Measurements from ENCODE around the gene RALGPS2. TPM values are rescaled to one million over a fixed set of nuclear protein-coding genes. Genes with fewer than 3 reads are reported as not detected.

The RALGPS2 gene
- total and polyA plus RNA-seq, 2 experiments from 2014 or later: 8.1 to 31.2 TPM

- no peaks in the 10 kb centered on the region; the same call in none of the 2 replicates for H3K36me3 ChIP-seq (ENCODE audit: insufficient read depth)
- no peak overlapping the region for H3K4me3 ChIP-seq
- no peaks in the 10 kb centered on the region for H3K4me1 ChIP-seq (ENCODE audit: insufficient read depth)
- Mint-ChIP-seq H3K36me3 (ENCODE audit: low read depth) (peaks cover 25% of the 10 kb centered on the region), H3K27me3 (ENCODE audit: insufficient read depth, low read depth, poor library complexity) (no peaks in the 10 kb centered on the region), H3K9me3 (peaks cover 2% of the 10 kb centered on the region; the same call in 1 of the 3 replicates), H3K4me3 (no peak overlapping the region), H3K4me1 (no peaks in the 10 kb centered on the region), H3K27ac (no peak overlapping the region)
- no peak overlapping the region for H3K27ac ChIP-seq (ENCODE audit: low read depth)
- H3K79me2 ChIP-seq (replicated peaks; ENCODE audit: insufficient read depth): no peaks in the 10 kb centered on the region
- ATAC-seq (no peak), DNase-seq (ENCODE audit: low spot score) (no peak)
- no peaks in the 10 kb centered on the region for H3K27me3 ChIP-seq (ENCODE audit: insufficient read depth)
- TF ChIP-seq ZNF462 (CRISPR knock-in tag; IDR thresholded peaks at IDR 0.05): no peak
- no peak for TF ChIP-seq NANOG (IDR thresholded peaks at IDR 0.05; ENCODE audit: borderline replicate concordance)
- no peak for TF ChIP-seq CREB1 (CRISPR knock-in tag; IDR thresholded peaks at IDR 0.05; ENCODE audit: low read depth)
- no peak for TF ChIP-seq CTCF (conservative IDR thresholded peaks at IDR 0.05; ENCODE audit: low read depth in 2 of 2)
- TF ChIP-seq POLR2AphosphoS5 (IDR thresholded peaks at IDR 0.05; ENCODE audit: low read depth): no peak
- no peak for TF ChIP-seq ZNF331 (CRISPR knock-in tag; IDR thresholded peaks at IDR 0.05; ENCODE audit: low read depth)
- TF ChIP-seq EZH2phosphoT487 (IDR thresholded peaks at IDR 0.05; ENCODE audit: unreplicated experiment): no peak
- TF ChIP-seq ETS1 (IDR thresholded peaks at IDR 0.05): no peak
- TF ChIP-seq REST (IDR thresholded peaks at IDR 0.05; ENCODE audit: unreplicated experiment): no peak
- TF ChIP-seq ZNF114 (CRISPR knock-in tag; IDR thresholded peaks at IDR 0.05): no peak
- TF ChIP-seq STAT1 (IDR thresholded peaks at IDR 0.05; ENCODE audit: unreplicated experiment): no peak
- TF ChIP-seq JUNB (IDR thresholded peaks at IDR 0.05; ENCODE audit: unreplicated experiment): no peak
- no peak overlapping the region for H3K4me2 ChIP-seq
- H3F3A ChIP-seq (replicated peaks; ENCODE audit: low read depth): no peaks in the 10 kb centered on the region
- H3K9me2 ChIP-seq (ENCODE audit: insufficient read depth): no peaks in the 10 kb centered on the region
- no peak overlapping the region for H2AFZ ChIP-seq
- H4K20me1 ChIP-seq (replicated peaks; ENCODE audit: insufficient read depth): no peaks in the 10 kb centered on the region
Observed at GRCh38 chr1:178895928-178896327, 170.9 kb downstream of the RALGPS2 start.

Data from GM23338 (cell line).